NCI-H774 (cell line): ENCODE data around the gene LGALS8.
A peak's percentile ranks its signal among the peaks of the same experiment; 100 is the strongest.
"Not testable (repeated sequence)": the region's sequence is repeated elsewhere in the genome, so short reads cannot be mapped to it uniquely, and the experiment has no call there.

Source experiments
- DNase-seq: peaks from one replicate; lab custom pipeline; 2025; lab: John Stamatoyannopoulos, UW

LGALS8 gene

GRCh38 chr1:236523704-236524141, at the start of gene LGALS8:
LGALS8 (plus strand) TSS chr1:236523982; CDS start chr1:236526071, 2,089 bp downstream.
- DNase-seq: peak; percentile 84

- no peak for DNase-seq
Measured at GRCh38 chr1:236476019-236476418, 47.8 kb upstream of the LGALS8 start.

GRCh38 chr1:236480758-236481436, 42.9 kb upstream of the LGALS8 start:
- DNase-seq: no peak

GRCh38 chr1:236484310-236484971, 39.3 kb upstream of the LGALS8 start:
- no peak for DNase-seq

GRCh38 chr1:236486356-236487002, 37.3 kb upstream of the LGALS8 start:
- no peak for DNase-seq

GRCh38 chr1:236489161-236489560, 34.6 kb upstream of the LGALS8 start:
- DNase-seq: not testable (repeated sequence)

- peak; percentile 10 for DNase-seq
Measured at GRCh38 chr1:236489710-236490377, 33.9 kb upstream of the LGALS8 start.

- no peak for DNase-seq
Measured at GRCh38 chr1:236491469-236492136, 32.2 kb upstream of the LGALS8 start.

- DNase-seq: no peak
Measured at GRCh38 chr1:236492378-236492777, 31.4 kb upstream of the LGALS8 start.

GRCh38 chr1:236494082-236494481, 29.7 kb upstream of the LGALS8 start:
- DNase-seq: no peak

GRCh38 chr1:236494586-236495466, 29.0 kb upstream of the LGALS8 start:
- no peak for DNase-seq

- DNase-seq: peak; percentile 75
Measured at GRCh38 chr1:236495467-236496112, 28.2 kb upstream of the LGALS8 start.

GRCh38 chr1:236497908-236498307, 25.9 kb upstream of the LGALS8 start:
- no peak for DNase-seq

GRCh38 chr1:236501093-236501492, 22.7 kb upstream of the LGALS8 start:
- DNase-seq: no peak

- DNase-seq: no peak
Measured at GRCh38 chr1:236502579-236502971, 21.2 kb upstream of the LGALS8 start.

- DNase-seq: peak; percentile 14
Measured at GRCh38 chr1:236502972-236503639, 20.7 kb upstream of the LGALS8 start.

- DNase-seq: not testable (repeated sequence)
Measured at GRCh38 chr1:236504338-236504737, 19.4 kb upstream of the LGALS8 start.

GRCh38 chr1:236507022-236507700, 16.6 kb upstream of the LGALS8 start:
- DNase-seq: peak; percentile 29

- DNase-seq: no peak
Measured at GRCh38 chr1:236508593-236509027, 15.2 kb upstream of the LGALS8 start.
